A375 (cell line): ENCODE data around the gene RAB17. TPM values are rescaled to one million over a fixed set of nuclear protein-coding genes. Genes with fewer than 3 reads are reported as not detected.

Experiments used
- small RNA-seq: library from RNA; depleted of rRNA; stranded (forward); fragments of <200 nt; gene quantifications from one replicate; pipeline ENCODE3, GENCODE V24; 2014
- total RNA-seq: library from RNA; depleted of rRNA; stranded (reverse); fragments of >200 nt; shearing (Covaris generic); gene quantifications from 2 replicates; pipeline ENCODE4 v1.2.3, GENCODE V29; 2014; rRNA removed

The RAB17 gene
- 16.2 and 20.9 TPM in 2 replicates for total RNA-seq

GRCh38 chr2:237590272-237591140, at the start of gene RAB17:
TSS of gene RAB17 (minus strand) at chr2:237590734. CDS start at chr2:237586154, 4,580 bp downstream.

GRCh38 chr2:237627441-237628246, 37.1 kb upstream of the RAB17 start, which contains the start of gene LRRFIP1:
TSS of gene LRRFIP1 (plus strand) at chr2:237627587. CDS start at chr2:237627645, 58 bp downstream.

GRCh38 chr2:237566401-237567235, 23.9 kb downstream of the RAB17 start, which contains the start of gene PRLH:
TSS of gene PRLH (plus strand) at chr2:237566574. CDS start at chr2:237566574, 0 bp downstream.

Small RNAs within 50 kb of the gene (small RNA-seq; reads per million reads assigned to genes)
- not detected for gene RNU6-1140P

Other genes starting within 250 kb of the RAB17 start
- 7.3 and 8.0 TPM in 2 replicates for gene COL6A3, start 176.6 kb downstream of the RAB17 start, total RNA-seq
- 24.7 and 25.0 TPM in 2 replicates for gene MLPH, start 103.5 kb downstream of the RAB17 start, total RNA-seq
- gene PRLH, start 24.2 kb downstream of the RAB17 start, total RNA-seq = not detected in 2 replicates
- 53.3 and 53.9 TPM in 2 replicates for gene LRRFIP1, start 36.9 kb upstream of the RAB17 start, total RNA-seq
- 0.16 and 0.53 TPM in 2 replicates for gene RBM44, start 208.0 kb upstream of the RAB17 start, total RNA-seq